GM19452 (cell line): Measurements from ENCODE around the gene INSYN2B.

Source experiments
- ATAC-seq: cut with Tn5 transposase; IDR thresholded peaks from one replicate; pipeline ENCODE4 v1.9.1; 2021; ENCODE audit not compliant: unreplicated experiment

The INSYN2B gene

GRCh38 chr5:169895926-169896325, 84.4 kb downstream of the INSYN2B start:
- ATAC-seq: no peak

- ATAC-seq: no peak
Measured at GRCh38 chr5:169893571-169893970, 86.7 kb downstream of the INSYN2B start.

- no peak for ATAC-seq
Measured at GRCh38 chr5:169893010-169893409, 87.3 kb downstream of the INSYN2B start.

- no peak for ATAC-seq
Measured at GRCh38 chr5:169889572-169889971, 90.7 kb downstream of the INSYN2B start.

- no peak for ATAC-seq
Measured at GRCh38 chr5:169886677-169887076, 93.6 kb downstream of the INSYN2B start.

- no peak for ATAC-seq
Measured at GRCh38 chr5:169886033-169886432, 94.3 kb downstream of the INSYN2B start.

GRCh38 chr5:169881702-169882303, 98.5 kb downstream of the INSYN2B start:
- no peak for ATAC-seq

- ATAC-seq: no peak
Measured at GRCh38 chr5:169880785-169881184, 99.5 kb downstream of the INSYN2B start.

- peak; percentile 80 for ATAC-seq
Measured at GRCh38 chr5:169880012-169880663, 100.2 kb downstream of the INSYN2B start.

- ATAC-seq: no peak
Measured at GRCh38 chr5:169876386-169876785, 103.9 kb downstream of the INSYN2B start.

- no peak for ATAC-seq
Measured at GRCh38 chr5:169875731-169876130, 104.6 kb downstream of the INSYN2B start.

GRCh38 chr5:169875091-169875728, 105.1 kb downstream of the INSYN2B start:
- no peak for ATAC-seq

- no peak for ATAC-seq
Measured at GRCh38 chr5:169874621-169875020, 105.7 kb downstream of the INSYN2B start.

- ATAC-seq: no peak
Measured at GRCh38 chr5:169873642-169874041, 106.7 kb downstream of the INSYN2B start.

- no peak for ATAC-seq
Measured at GRCh38 chr5:169871826-169872490, 108.3 kb downstream of the INSYN2B start.

- no peak for ATAC-seq
Measured at GRCh38 chr5:169870211-169870610, 110.1 kb downstream of the INSYN2B start.

GRCh38 chr5:169869066-169869465, 111.2 kb downstream of the INSYN2B start:
- ATAC-seq: no peak

GRCh38 chr5:169867347-169867746, 112.9 kb downstream of the INSYN2B start:
- ATAC-seq: no peak

GRCh38 chr5:169864483-169864882, 115.8 kb downstream of the INSYN2B start:
- no peak for ATAC-seq

GRCh38 chr5:169862391-169862811, 117.9 kb downstream of the INSYN2B start:
- ATAC-seq: no peak

GRCh38 chr5:169861934-169862333, 118.4 kb downstream of the INSYN2B start:
- no peak for ATAC-seq

- no peak for ATAC-seq
Measured at GRCh38 chr5:169861433-169861832, 118.9 kb downstream of the INSYN2B start.
